Testis (tissue), 2 donors: ENCODE data around the gene DHX30.
A peak's percentile ranks its signal among the peaks of the same experiment; 100 is the strongest.

Source experiments
- POLR2A ChIP-seq: fragments of 450-650 bp; IDR thresholded peaks from one replicate; pipeline ENCODE4 v1.6.1; 2017; ENCODE audit warnings: antibody characterized with exemption, mild to moderate bottlenecking, moderate library complexity
- TF ChIP-seq, protein P1 (sequence below), 3 experiments: fragments of 450-650 bp in 2 of 3; fragments of 200-600 bp in 1 of 3; sonication (generic) in 1 of 3; IDR thresholded peaks; one replicate each; pipeline ENCODE4 v1.5.1; 2016 to 2019; ENCODE audit warnings: antibody characterized with exemption in 3 of 3, mild to moderate bottlenecking in 2 of 3, moderate library complexity in 1 of 3

DNA sequence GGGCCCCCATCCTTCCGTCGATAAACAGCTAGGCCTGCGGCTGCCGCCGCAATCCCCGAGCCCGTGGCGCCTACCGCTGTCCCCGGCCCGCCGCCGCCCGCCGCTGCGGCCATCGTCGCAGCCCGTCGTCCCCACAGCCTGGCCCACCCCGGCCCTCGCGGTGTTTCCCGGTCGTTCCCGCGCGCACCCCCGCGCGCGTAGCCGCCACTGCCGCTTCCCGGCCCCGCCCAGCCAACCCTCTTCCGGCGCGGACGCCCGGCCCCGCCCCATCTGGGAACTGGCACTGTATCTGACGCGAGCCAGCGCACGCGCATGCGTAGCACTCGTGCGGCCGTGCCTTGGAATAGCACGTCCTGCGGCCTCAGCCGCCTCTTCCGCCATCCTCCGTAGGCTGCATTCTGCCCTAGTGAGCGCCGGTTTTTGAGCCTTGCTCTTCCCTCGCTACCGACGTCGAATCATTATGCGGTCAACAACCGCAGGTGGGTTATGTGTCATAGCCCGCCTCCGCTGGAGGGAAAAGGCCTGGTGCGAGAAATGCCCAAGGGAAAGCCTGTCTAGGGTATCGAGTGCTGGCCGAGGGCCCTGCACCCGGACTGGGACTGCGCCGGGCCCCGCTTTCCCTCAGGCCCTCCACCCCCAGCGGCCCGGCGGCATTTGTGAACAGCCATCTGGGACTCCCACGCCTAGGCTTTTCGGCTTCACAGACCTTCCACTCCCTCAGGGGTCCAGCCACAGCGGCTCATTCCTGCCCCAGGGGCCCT is 21.1 kb upstream of the DHX30 start, which contains the start of gene SMARCC1:
- TF ChIP-seq, protein P1, sequence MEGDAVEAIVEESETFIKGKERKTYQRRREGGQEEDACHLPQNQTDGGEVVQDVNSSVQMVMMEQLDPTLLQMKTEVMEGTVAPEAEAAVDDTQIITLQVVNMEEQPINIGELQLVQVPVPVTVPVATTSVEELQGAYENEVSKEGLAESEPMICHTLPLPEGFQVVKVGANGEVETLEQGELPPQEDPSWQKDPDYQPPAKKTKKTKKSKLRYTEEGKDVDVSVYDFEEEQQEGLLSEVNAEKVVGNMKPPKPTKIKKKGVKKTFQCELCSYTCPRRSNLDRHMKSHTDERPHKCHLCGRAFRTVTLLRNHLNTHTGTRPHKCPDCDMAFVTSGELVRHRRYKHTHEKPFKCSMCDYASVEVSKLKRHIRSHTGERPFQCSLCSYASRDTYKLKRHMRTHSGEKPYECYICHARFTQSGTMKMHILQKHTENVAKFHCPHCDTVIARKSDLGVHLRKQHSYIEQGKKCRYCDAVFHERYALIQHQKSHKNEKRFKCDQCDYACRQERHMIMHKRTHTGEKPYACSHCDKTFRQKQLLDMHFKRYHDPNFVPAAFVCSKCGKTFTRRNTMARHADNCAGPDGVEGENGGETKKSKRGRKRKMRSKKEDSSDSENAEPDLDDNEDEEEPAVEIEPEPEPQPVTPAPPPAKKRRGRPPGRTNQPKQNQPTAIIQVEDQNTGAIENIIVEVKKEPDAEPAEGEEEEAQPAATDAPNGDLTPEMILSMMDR (IDR thresholded peaks at IDR 0.05), result peak in 2 of 3 experiments; percentile 10 to 24
- TF ChIP-seq POLR2A, result peak; percentile 56
